Skeletal muscle satellite cell (primary cell): ENCODE measurements around the gene ITPKB.
"Not testable (repeated sequence)": the region's sequence is repeated elsewhere in the genome, so short reads cannot be mapped to it uniquely, and the experiment has no call there.

ENCODE experiments used
- H3K27me3 ChIP-seq: 2 replicates; pipeline ENCODE4 v1.7.0; 2013; ENCODE audit warnings: low read length; ENCODE audit not compliant: control insufficient read depth, insufficient read depth
- H3K36me3 ChIP-seq: 2 replicates; pipeline ENCODE4 v1.7.0; 2013; ENCODE audit warnings: mild to moderate bottlenecking, control low read depth, low read length; ENCODE audit not compliant: insufficient read depth
- H3K4me1 ChIP-seq: 2 replicates; pipeline ENCODE4 v1.7.0; 2013; ENCODE audit warnings: low read length; ENCODE audit not compliant: control insufficient read depth, insufficient read depth
- H3K4me2 ChIP-seq: 2 replicates; pipeline ENCODE4 v1.7.0; 2013; ENCODE audit warnings: mild to moderate bottlenecking, low read length
- H3K4me3 ChIP-seq: 2 replicates; pipeline ENCODE4 v1.7.0; 2013; ENCODE audit warnings: low read length
- H3K9ac ChIP-seq: 2 replicates; pipeline ENCODE4 v1.7.0; 2013; ENCODE audit warnings: mild to moderate bottlenecking, low read depth, low read length, moderate library complexity
- H3K9me3 ChIP-seq: replicated peaks from 2 replicates; pipeline ENCODE4 v1.7.0; 2013; ENCODE audit warnings: mild to moderate bottlenecking, control low read depth, low read length

The ITPKB gene

DNA sequence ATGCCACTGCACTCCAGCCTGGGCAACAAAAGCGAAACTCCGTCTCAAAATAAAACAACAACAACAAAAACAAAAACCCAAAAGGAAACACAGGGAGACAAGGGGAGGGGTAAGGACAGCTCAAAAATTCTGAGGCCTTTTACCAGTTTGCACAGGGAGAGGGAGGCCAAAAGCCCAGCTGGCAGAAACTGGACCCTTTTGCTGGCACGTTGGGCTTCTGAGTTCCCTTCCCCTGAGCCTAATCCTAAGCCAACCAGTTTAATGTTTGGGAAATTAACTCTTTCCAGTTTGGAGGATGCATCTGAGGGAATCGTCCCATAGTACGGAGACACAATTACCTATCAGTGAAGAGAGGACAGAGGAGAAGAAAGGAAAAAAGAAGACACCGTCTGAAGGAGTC is 127.1 kb downstream of the ITPKB start:
- H3K9ac ChIP-seq, H3K4me2 ChIP-seq, H3K4me3 ChIP-seq, H3K4me1 ChIP-seq, H3K9me3 ChIP-seq, H3K36me3 ChIP-seq: not testable (repeated sequence)
- peaks cover 72% of the 10 kb centered on the region for H3K27me3 ChIP-seq

DNA sequence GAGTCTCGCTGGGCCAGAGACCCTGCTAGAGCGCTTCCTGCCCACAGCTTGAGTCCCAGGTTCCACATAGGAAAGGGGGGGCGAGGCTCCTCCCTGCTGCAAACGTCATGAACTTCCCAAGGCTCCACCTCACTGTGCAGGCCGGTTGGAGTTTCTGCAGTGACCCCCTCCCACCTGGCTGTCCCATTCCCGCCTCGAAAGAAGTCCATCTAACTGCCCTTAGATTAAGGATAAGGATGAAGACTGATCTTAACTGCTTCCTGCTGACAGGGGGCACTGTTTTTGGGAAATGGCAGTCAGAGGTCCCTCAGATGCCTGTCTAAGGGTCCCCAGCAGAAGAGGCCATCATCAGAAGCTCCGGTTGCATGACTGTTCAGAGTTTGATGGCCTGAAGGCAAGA is 127.8 kb downstream of the ITPKB start:
- H3K27me3 ChIP-seq = peaks cover 65% of the 10 kb centered on the region
- no peaks in the 10 kb centered on the region for H3K36me3 ChIP-seq
- H3K4me1 ChIP-seq = no peaks in the 10 kb centered on the region
- H3K4me3 ChIP-seq = no peak overlapping the region
- H3K9ac ChIP-seq = no peak overlapping the region
- H3K9me3 ChIP-seq = no peaks in the 10 kb centered on the region
- H3K4me2 ChIP-seq = no peak overlapping the region

DNA sequence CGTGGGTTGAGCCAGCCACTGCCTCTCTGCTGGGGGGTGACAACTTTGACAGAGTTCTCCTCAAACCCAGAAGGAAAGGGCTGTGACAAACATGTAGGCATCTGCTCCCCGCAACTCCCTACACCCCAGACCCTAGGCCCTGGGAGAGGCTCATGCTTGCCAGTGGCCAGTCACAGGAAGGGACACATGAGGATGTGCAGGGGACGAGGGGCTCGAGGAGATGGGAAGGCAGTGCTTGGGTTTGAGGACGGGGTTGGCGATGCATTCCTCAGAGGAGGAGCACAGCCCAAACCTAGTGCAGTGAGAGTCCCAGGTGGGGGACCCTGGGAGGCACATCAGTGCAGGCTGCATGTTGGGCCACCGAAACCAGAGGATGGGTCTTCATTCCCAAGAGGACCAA is 128.4 kb downstream of the ITPKB start:
- no peaks in the 10 kb centered on the region for H3K36me3 ChIP-seq
- H3K27me3 ChIP-seq = peaks cover 65% of the 10 kb centered on the region
- no peak overlapping the region for H3K4me2 ChIP-seq
- H3K9ac ChIP-seq = no peak overlapping the region
- no peaks in the 10 kb centered on the region for H3K9me3 ChIP-seq
- no peak overlapping the region for H3K4me3 ChIP-seq
- H3K4me1 ChIP-seq = no peaks in the 10 kb centered on the region

DNA sequence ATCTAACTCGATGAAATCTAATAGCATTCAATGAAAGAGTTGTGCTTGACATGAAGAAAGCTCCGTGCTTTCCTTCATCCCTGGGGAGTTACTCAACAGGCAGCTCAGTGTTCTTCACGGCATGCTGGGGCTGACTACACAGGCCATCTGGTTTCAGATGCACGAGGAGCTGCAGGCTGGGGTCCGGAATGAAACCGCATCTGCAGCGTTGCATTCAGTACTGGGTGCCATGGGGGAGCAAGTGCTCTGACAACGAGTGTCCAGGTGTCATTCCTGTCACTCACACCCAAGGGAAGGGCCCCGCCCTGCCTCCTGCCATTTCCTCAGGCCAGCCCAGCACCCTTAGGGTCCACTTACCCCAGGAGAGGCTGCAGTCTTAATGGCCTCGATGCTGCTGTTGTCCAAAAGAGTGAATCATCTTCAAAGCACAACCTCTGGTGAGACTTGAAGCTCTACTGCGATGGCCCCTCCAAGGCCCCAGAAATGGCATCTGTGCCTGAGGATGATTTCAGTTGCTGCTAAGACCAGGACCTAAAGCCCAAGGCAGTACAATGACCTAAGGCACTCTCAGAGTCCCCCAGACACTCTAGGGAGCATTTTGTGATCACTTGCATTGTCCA is 129.1 kb downstream of the ITPKB start:
- peaks cover 68% of the 10 kb centered on the region for H3K27me3 ChIP-seq
- H3K36me3 ChIP-seq = no peaks in the 10 kb centered on the region
- H3K4me3 ChIP-seq = no peak overlapping the region
- no peak overlapping the region for H3K4me2 ChIP-seq
- H3K9me3 ChIP-seq = no peaks in the 10 kb centered on the region
- H3K9ac ChIP-seq = no peak overlapping the region
- no peaks in the 10 kb centered on the region for H3K4me1 ChIP-seq

DNA sequence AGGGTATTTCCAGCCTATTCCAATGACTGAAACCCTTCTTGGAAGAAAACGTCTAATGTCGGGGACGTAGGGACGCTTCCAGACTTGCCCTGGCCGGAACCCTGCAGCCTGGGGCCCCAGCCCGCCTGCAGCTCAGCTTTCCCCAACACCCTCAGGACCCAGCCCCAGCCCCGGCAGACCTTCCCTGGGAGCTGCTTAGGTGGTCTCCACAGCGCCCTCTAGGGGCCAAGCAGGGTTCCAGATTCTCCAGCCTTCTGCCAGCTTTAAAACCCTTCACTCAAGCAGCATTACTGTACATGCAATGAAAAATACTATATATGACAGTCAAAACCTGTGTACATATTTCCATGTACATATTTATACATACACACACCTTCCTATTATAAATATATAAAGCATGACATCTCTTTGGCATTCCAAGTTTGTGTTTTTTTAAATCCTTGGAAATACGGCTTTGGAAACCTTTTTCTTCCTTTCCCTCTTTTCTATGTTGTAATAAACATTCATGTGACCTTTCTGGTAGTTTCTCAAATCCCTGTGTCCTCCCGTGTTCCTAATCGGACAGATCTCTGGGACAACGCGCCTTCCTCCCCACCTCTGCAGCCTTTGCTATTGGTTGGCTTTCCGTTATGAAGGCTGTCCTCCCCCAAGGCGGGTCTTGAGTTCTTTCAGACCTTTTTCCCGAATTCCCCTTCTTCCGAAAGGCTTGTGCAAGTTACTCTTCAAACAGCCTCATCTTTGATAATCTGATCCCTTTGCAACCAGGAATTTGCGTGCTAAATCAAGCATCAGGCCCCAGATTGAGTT is 130.2 kb downstream of the ITPKB start:
- H3K4me2 ChIP-seq = no peak overlapping the region
- no peaks in the 10 kb centered on the region for H3K36me3 ChIP-seq
- H3K4me3 ChIP-seq = no peak overlapping the region
- H3K27me3 ChIP-seq = peaks cover 65% of the 10 kb centered on the region
- no peak overlapping the region for H3K9ac ChIP-seq
- no peaks in the 10 kb centered on the region for H3K9me3 ChIP-seq
- H3K4me1 ChIP-seq = no peaks in the 10 kb centered on the region

DNA sequence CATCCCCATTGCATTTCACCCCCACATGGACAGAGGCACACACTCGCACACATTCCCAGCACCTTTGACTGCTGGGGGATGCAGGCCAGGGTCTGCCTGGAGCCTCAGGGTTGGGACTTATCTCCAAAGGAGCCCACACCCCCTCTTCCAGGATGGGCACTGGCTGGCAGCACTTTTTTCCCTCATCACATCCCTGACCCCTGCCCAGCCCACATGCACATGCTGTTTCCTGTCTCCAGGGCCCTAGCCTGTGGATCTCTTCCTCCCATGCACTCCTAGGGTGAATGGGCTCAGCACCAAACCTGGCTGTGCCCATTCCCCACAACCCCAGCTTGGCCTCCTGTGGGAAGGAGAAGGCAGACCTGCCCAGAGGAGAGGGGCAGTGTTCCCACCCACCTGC is 131.3 kb downstream of the ITPKB start:
- no peak overlapping the region for H3K4me3 ChIP-seq

DNA sequence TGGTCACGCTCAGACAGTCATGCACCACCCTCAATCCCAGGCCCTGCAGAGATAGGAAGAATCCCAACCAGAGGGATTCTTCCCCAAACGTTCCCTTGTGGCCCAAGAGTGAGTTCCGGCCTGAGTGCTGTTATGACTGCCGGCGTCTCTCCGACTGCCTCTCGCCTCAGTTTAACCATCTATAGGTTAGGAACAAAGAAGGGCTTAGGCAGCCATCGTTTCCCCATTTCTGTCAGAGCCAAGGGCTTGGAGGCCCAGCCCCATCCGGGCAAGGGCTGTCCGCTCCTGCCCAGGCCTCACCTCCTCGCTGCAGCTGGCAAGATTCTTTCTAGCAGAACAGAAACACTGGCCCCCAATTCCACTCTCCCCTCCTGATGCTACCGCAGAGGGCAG is 131.8 kb downstream of the ITPKB start:
- no peaks in the 10 kb centered on the region for H3K36me3 ChIP-seq
- H3K27me3 ChIP-seq = peaks cover 53% of the 10 kb centered on the region
- no peak overlapping the region for H3K4me3 ChIP-seq
- peaks cover 14% of the 10 kb centered on the region for H3K4me1 ChIP-seq
- H3K4me2 ChIP-seq = no peak overlapping the region
- no peaks in the 10 kb centered on the region for H3K9me3 ChIP-seq
- no peak overlapping the region for H3K9ac ChIP-seq

More for the DNA sequence above, 131.3 kb downstream of the ITPKB start:
- H3K4me1 ChIP-seq = peaks cover 9% of the 10 kb centered on the region
- H3K9me3 ChIP-seq = no peaks in the 10 kb centered on the region
- no peak overlapping the region for H3K9ac ChIP-seq
- H3K4me2 ChIP-seq = no peak overlapping the region
- no peaks in the 10 kb centered on the region for H3K36me3 ChIP-seq
- H3K27me3 ChIP-seq = peaks cover 58% of the 10 kb centered on the region

DNA sequence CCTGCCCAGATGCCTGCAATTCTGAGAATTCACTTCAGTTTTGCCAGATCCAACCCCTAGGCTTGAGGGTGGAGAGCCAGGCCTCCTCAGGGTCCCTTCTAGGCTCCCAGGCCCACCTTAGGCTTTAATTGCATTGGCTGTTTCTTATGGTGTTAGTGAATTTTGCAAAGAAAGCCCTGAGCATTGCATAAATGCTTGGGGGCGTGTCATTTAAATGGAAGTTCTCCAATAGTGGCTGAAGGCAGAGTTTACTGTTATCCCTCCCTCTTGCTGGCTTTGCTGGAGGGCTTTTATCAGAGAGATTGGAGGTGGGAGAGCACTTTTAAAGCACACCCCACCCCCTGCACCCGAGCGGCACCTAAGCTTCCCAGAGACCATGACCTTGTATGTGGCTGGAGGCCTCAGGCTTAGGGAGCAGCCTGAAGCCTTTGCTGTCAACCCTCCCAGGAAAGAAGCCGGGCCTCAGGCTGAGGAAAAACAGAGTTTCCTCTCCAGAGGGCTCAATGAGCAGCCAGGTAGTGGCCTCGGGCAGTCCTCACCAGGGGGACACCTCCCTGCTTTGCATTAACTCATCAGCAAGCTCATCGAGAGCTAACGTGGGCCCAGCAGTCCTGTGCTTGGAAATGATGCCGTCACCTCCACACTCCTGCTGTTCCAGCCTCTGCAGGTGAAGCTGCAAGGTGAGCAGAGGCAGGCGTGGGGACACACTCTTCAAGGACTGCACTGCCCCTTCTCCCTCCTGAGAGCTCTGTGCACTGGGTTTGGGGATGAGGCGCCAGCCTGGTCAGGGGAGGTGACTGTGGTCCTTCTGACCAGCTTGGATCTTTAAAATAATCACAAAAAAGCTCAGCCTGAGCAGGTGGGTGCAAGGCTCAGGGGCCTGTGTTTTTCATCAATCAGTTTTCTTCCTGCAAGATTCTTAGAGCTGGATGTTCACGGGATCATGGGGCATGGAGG is 132.5 kb downstream of the ITPKB start:
- H3K4me3 ChIP-seq = no peak overlapping the region
- no peak overlapping the region for H3K4me2 ChIP-seq
- peaks cover 17% of the 10 kb centered on the region for H3K4me1 ChIP-seq
- no peak overlapping the region for H3K9ac ChIP-seq
- no peaks in the 10 kb centered on the region for H3K36me3 ChIP-seq
- H3K27me3 ChIP-seq = peaks cover 49% of the 10 kb centered on the region
- H3K9me3 ChIP-seq = no peaks in the 10 kb centered on the region

DNA sequence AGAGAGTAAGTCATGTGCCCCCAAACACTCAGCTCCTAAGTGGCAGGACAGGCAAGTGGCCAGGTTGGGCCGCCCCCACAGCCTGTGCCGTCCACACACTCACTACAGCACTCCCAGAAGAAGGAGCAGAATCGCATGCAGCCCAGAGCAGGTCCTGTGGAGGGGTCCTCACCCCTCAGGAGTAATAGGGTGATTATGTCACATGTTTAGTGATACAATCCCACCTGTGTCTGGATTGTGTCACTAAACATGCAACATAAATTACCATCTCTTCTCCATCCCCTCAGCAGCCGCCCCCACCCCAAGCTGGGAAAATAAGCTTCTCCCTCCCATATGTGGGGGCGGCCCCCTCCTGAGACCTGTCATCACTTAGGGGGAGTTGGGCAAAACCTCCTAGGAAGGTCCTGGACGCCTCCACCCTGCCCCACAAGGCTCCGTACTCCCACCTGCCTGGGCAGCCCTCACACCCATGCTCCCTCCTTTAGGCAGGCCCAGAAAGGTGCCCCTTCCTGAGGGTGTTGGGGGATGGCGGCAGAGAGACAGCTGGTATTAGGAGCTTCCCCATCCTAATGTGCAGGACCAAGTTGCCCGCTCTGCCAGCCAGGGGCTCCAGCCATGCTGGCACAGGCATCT is 133.6 kb downstream of the ITPKB start:
- Histone ChIP-seq H3K4me3 (no peak overlapping the region), H3K36me3 (no peaks in the 10 kb centered on the region), H3K9ac (no peak overlapping the region), H3K27me3 (peaks cover 37% of the 10 kb centered on the region), H3K4me1 (peaks cover 17% of the 10 kb centered on the region), H3K4me2 (no peak overlapping the region), H3K9me3 (no peaks in the 10 kb centered on the region)

DNA sequence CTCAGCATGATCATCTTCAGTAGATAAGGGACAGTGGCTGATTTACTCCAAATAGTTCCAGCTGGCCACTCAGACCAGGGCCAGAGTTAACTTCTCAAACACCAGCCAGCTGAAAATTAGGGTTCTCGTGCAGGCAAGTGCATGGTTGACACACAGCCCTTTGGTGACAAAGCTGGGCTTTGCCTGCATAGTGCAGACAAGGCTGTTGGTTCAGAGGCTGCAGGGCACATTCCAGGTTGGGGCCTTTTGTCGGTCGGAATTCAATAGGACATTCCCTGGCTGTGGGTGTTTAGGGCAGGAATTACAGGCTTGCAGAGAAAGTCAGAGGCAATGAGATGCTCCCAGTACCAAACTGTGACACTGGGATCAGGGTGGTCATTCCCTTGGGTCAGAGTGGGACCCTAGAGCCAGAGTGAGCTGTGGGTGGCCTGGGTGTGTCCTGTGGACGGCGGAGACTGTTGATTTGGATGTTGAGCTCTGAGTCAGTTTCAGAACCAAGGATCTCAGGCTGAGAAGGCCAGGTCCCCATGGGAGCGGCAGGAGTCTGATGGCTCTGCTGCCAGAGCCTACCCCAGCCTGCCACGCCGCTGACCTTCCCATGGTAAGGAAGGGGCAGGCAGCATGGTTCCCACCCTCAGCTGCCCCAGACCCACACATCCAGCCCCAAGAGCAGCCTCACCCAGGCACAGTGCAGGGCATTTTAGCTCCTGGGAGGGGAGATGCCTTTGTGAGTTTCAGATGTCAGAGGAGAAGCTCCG is 134.3 kb downstream of the ITPKB start:
- Histone ChIP-seq H3K4me3 (no peak overlapping the region), H3K9ac (no peak overlapping the region), H3K4me1 (peaks cover 17% of the 10 kb centered on the region), H3K27me3 (peaks cover 36% of the 10 kb centered on the region), H3K4me2 (no peak overlapping the region), H3K9me3 (no peaks in the 10 kb centered on the region), H3K36me3 (no peaks in the 10 kb centered on the region)
